ENCODE data around the gene ZNF608. TPM values are rescaled to one million over a fixed set of nuclear protein-coding genes. Genes with fewer than 3 reads are reported as not detected.

ZNF608 gene
- total and polyA plus RNA-seq, 5 donors from 2014 or later: 0.30 TPM; not detected in 4

- H3K36me3 Mint-ChIP-seq: no peaks in the 10 kb centered on the region
- Histone ChIP-seq H3K36me3 (ENCODE audit: control insufficient read depth, insufficient read depth, low read length) (no peaks in the 10 kb centered on the region), H3K27ac (ENCODE audit: insufficient read depth, low read length, poor library complexity, severe bottlenecking) (no peak overlapping the region), H3K4me3 (ENCODE audit: low read depth, low read length) (no peak overlapping the region), H3K4me1 (ENCODE audit: control insufficient read depth, insufficient read depth, low read length, poor library complexity, severe bottlenecking) (no peaks in the 10 kb centered on the region), H3K9me3 (ENCODE audit: control insufficient read depth in 2 of 2, low read length in 2 of 2) (no peaks in the 10 kb centered on the region), H3K27me3 (ENCODE audit: control insufficient read depth, insufficient read depth, low read length) (no peaks in the 10 kb centered on the region)
- H3K27ac Mint-ChIP-seq: no peak overlapping the region
- no peaks in the 10 kb centered on the region for H3K27me3 Mint-ChIP-seq
- peaks cover 0 to 4% (median 2%) of the 10 kb centered on the region in 7 donors for H3K9me3 Mint-ChIP-seq
- ATAC-seq (ENCODE audit: low read depth in 2 of 2) (peak in 1 of 2 donors; percentile 28), DNase-seq (no peak)
- H3K4me3 Mint-ChIP-seq: no peak overlapping the region
- H3K4me1 Mint-ChIP-seq: no peaks in the 10 kb centered on the region
Measured at GRCh38 chr5:124704594-124705284, 41.7 kb downstream of the ZNF608 start.

GRCh38 chr5:124703995-124704394 is 42.4 kb downstream of the ZNF608 start:
- no peak overlapping the region for H3K4me3 Mint-ChIP-seq
- no peak overlapping the region for H3K27ac Mint-ChIP-seq
- Histone ChIP-seq H3K27ac (ENCODE audit: insufficient read depth, low read length, poor library complexity, severe bottlenecking) (no peak overlapping the region), H3K36me3 (ENCODE audit: control insufficient read depth, insufficient read depth, low read length) (no peaks in the 10 kb centered on the region), H3K4me1 (ENCODE audit: control insufficient read depth, insufficient read depth, low read length, poor library complexity, severe bottlenecking) (no peaks in the 10 kb centered on the region), H3K4me3 (ENCODE audit: low read depth, low read length) (no peak overlapping the region), H3K27me3 (ENCODE audit: control insufficient read depth, insufficient read depth, low read length) (no peaks in the 10 kb centered on the region), H3K9me3 (ENCODE audit: control insufficient read depth in 2 of 2, low read length in 2 of 2) (no peaks in the 10 kb centered on the region)
- no peak for DNase-seq
- no peaks in the 10 kb centered on the region for H3K36me3 Mint-ChIP-seq
- no peaks in the 10 kb centered on the region for H3K4me1 Mint-ChIP-seq
- H3K27me3 Mint-ChIP-seq: no peaks in the 10 kb centered on the region
- H3K9me3 Mint-ChIP-seq: peaks cover 0 to 3% (median 2%) of the 10 kb centered on the region in 7 donors
- ATAC-seq (ENCODE audit: low read depth in 2 of 2): no peak

- Histone ChIP-seq H3K36me3 (ENCODE audit: control insufficient read depth, insufficient read depth, low read length) (no peaks in the 10 kb centered on the region), H3K9me3 (ENCODE audit: control insufficient read depth in 2 of 2, low read length in 2 of 2) (no peaks in the 10 kb centered on the region), H3K4me3 (ENCODE audit: low read depth, low read length) (no peak overlapping the region), H3K27ac (ENCODE audit: insufficient read depth, low read length, poor library complexity, severe bottlenecking) (no peak overlapping the region), H3K27me3 (ENCODE audit: control insufficient read depth, insufficient read depth, low read length) (no peaks in the 10 kb centered on the region), H3K4me1 (ENCODE audit: control insufficient read depth, insufficient read depth, low read length, poor library complexity, severe bottlenecking) (no peaks in the 10 kb centered on the region)
- Mint-ChIP-seq H3K9me3 (peaks cover 0 to 10% (median 2%) of the 10 kb centered on the region in 7 donors), H3K4me3 (no peak overlapping the region), H3K27me3 (no peaks in the 10 kb centered on the region), H3K27ac (no peak overlapping the region), H3K36me3 (no peaks in the 10 kb centered on the region), H3K4me1 (no peaks in the 10 kb centered on the region)
- ATAC-seq (ENCODE audit: low read depth in 2 of 2) (no peak), DNase-seq (no peak)
Measured at GRCh38 chr5:124702525-124702924, 43.9 kb downstream of the ZNF608 start.

GRCh38 chr5:124701873-124702425 is 44.5 kb downstream of the ZNF608 start:
- Mint-ChIP-seq H3K4me3 (no peak overlapping the region), H3K27ac (no peak overlapping the region), H3K9me3 (peaks cover 0 to 12% (median 2%) of the 10 kb centered on the region in 7 donors), H3K4me1 (no peaks in the 10 kb centered on the region), H3K36me3 (no peaks in the 10 kb centered on the region), H3K27me3 (no peaks in the 10 kb centered on the region)
- H3K36me3 ChIP-seq (ENCODE audit: control insufficient read depth, insufficient read depth, low read length): no peaks in the 10 kb centered on the region
- no peak overlapping the region for H3K4me3 ChIP-seq (ENCODE audit: low read depth, low read length)
- no peaks in the 10 kb centered on the region for H3K27me3 ChIP-seq (ENCODE audit: control insufficient read depth, insufficient read depth, low read length)
- H3K27ac ChIP-seq (ENCODE audit: insufficient read depth, low read length, poor library complexity, severe bottlenecking): no peak overlapping the region
- no peak for DNase-seq
- no peaks in the 10 kb centered on the region for H3K4me1 ChIP-seq (ENCODE audit: control insufficient read depth, insufficient read depth, low read length, poor library complexity, severe bottlenecking)
- ATAC-seq (ENCODE audit: low read depth in 2 of 2): no peak
- H3K9me3 ChIP-seq (ENCODE audit: control insufficient read depth in 2 of 2, low read length in 2 of 2): no peaks in the 10 kb centered on the region

- Histone ChIP-seq H3K9me3 (ENCODE audit: control insufficient read depth in 2 of 2, low read length in 2 of 2) (no peaks in the 10 kb centered on the region), H3K27ac (ENCODE audit: insufficient read depth, low read length, poor library complexity, severe bottlenecking) (no peak overlapping the region), H3K4me3 (ENCODE audit: low read depth, low read length) (no peak overlapping the region), H3K4me1 (ENCODE audit: control insufficient read depth, insufficient read depth, low read length, poor library complexity, severe bottlenecking) (no peaks in the 10 kb centered on the region), H3K27me3 (ENCODE audit: control insufficient read depth, insufficient read depth, low read length) (no peaks in the 10 kb centered on the region), H3K36me3 (ENCODE audit: control insufficient read depth, insufficient read depth, low read length) (no peaks in the 10 kb centered on the region)
- Mint-ChIP-seq H3K36me3 (no peaks in the 10 kb centered on the region), H3K27me3 (no peaks in the 10 kb centered on the region), H3K27ac (no peak overlapping the region), H3K4me3 (no peak overlapping the region), H3K9me3 (peaks cover 0 to 10% (median 0%) of the 10 kb centered on the region in 7 donors), H3K4me1 (no peaks in the 10 kb centered on the region)
- DNase-seq (no peak), ATAC-seq (ENCODE audit: low read depth in 2 of 2) (no peak)
Measured at GRCh38 chr5:124701016-124701415, 45.4 kb downstream of the ZNF608 start.

- ATAC-seq (ENCODE audit: low read depth in 2 of 2): no peak
- Histone ChIP-seq H3K4me1 (ENCODE audit: control insufficient read depth, insufficient read depth, low read length, poor library complexity, severe bottlenecking) (no peaks in the 10 kb centered on the region), H3K27me3 (ENCODE audit: control insufficient read depth, insufficient read depth, low read length) (no peaks in the 10 kb centered on the region), H3K9me3 (ENCODE audit: control insufficient read depth in 2 of 2, low read length in 2 of 2) (no peaks in the 10 kb centered on the region), H3K27ac (ENCODE audit: insufficient read depth, low read length, poor library complexity, severe bottlenecking) (no peak overlapping the region), H3K36me3 (ENCODE audit: control insufficient read depth, insufficient read depth, low read length) (no peaks in the 10 kb centered on the region), H3K4me3 (ENCODE audit: low read depth, low read length) (no peak overlapping the region)
- no peak overlapping the region for H3K27ac Mint-ChIP-seq
- H3K4me1 Mint-ChIP-seq: no peaks in the 10 kb centered on the region
- H3K4me3 Mint-ChIP-seq: no peak overlapping the region
- H3K27me3 Mint-ChIP-seq: no peaks in the 10 kb centered on the region
- DNase-seq: no peak
- peaks cover 0 to 10% (median under 1%) of the 10 kb centered on the region in 7 donors for H3K9me3 Mint-ChIP-seq
- no peaks in the 10 kb centered on the region for H3K36me3 Mint-ChIP-seq
Measured at GRCh38 chr5:124700333-124700732, 46.1 kb downstream of the ZNF608 start.

- H3K9me3 Mint-ChIP-seq: peaks cover 0 to 12% (median 2%) of the 10 kb centered on the region in 7 donors
- H3K27me3 Mint-ChIP-seq: no peaks in the 10 kb centered on the region
- DNase-seq: no peak
- no peaks in the 10 kb centered on the region for H3K4me1 Mint-ChIP-seq
- no peaks in the 10 kb centered on the region for H3K9me3 ChIP-seq (ENCODE audit: control insufficient read depth in 2 of 2, low read length in 2 of 2)
- ATAC-seq (ENCODE audit: low read depth in 2 of 2): no peak
- H3K36me3 ChIP-seq (ENCODE audit: control insufficient read depth, insufficient read depth, low read length): no peaks in the 10 kb centered on the region
- no peaks in the 10 kb centered on the region for H3K4me1 ChIP-seq (ENCODE audit: control insufficient read depth, insufficient read depth, low read length, poor library complexity, severe bottlenecking)
- no peak overlapping the region for H3K27ac Mint-ChIP-seq
- H3K36me3 Mint-ChIP-seq: no peaks in the 10 kb centered on the region
- H3K27me3 ChIP-seq (ENCODE audit: control insufficient read depth, insufficient read depth, low read length): no peaks in the 10 kb centered on the region
- no peak overlapping the region for H3K27ac ChIP-seq (ENCODE audit: insufficient read depth, low read length, poor library complexity, severe bottlenecking)
- H3K4me3 ChIP-seq (ENCODE audit: low read depth, low read length): no peak overlapping the region
- H3K4me3 Mint-ChIP-seq: no peak overlapping the region
Measured at GRCh38 chr5:124698770-124699169, 47.7 kb downstream of the ZNF608 start.
